Renal cortex interstitium (tissue), 3 donors: ENCODE data around the gene ZBED2. TPM values are rescaled to one million over a fixed set of nuclear protein-coding genes. Genes with fewer than 3 reads are reported as not detected.

Experiments used
- polyA plus RNA-seq, 3 donors: library from polyadenylated mRNA; unstranded; fragments of 120-200 nt; gene quantifications; one replicate each; pipeline ENCODE4 v1.2.1, GENCODE V29; 2013; ENCODE audit not compliant: insufficient read length in 3 of 3

Gene ZBED2
- polyA plus RNA-seq, 3 donors, result 0.21 to 0.49 (median 0.44) TPM

Other genes with a start within 250 kb of the ZBED2 start
- gene CD96, start 53.1 kb downstream of the ZBED2 start, polyA plus RNA-seq, result 1 to 10 TPM in 2 of 3 donors, under 1 TPM in 1; 0.45 to 1.7 (median 1.7) TPM
- gene PLCXD2, start 79.3 kb upstream of the ZBED2 start, polyA plus RNA-seq, result 10 to 100 TPM; 12.0 to 13.4 (median 13.0) TPM